ENCODE measurements around the gene APBA1. TPM values are rescaled to one million over a fixed set of nuclear protein-coding genes. Genes with fewer than 3 reads are reported as not detected.

APBA1 gene
- total and polyA plus RNA-seq, 2 of the 8 experiments (the other 6 are each of a cell fraction or from before 2014, with no cell fraction given): 0.36 to 0.60 TPM

- Histone ChIP-seq H3K23ac (ENCODE audit: insufficient read length) (no peak overlapping the region), H3K23me2 (ENCODE audit: low read depth, low read length) (no peaks in the 10 kb centered on the region), H4K91ac (replicated peaks; ENCODE audit: insufficient read length, low read length) (no peak overlapping the region), H3K4me1 (replicated peaks in 1 of 4; ENCODE audit: control insufficient read depth in 3 of 4, insufficient read depth in 4 of 4, low read length in 3 of 4) (peaks cover 0 to 5% (median under 1%) of the 10 kb centered on the region in 4 experiments; a peak in 3 of 7 replicates), H3K79me1 (ENCODE audit: low read depth, low read length) (no peaks in the 10 kb centered on the region), H3K27ac (ENCODE audit: low read depth, low read length) (no peak overlapping the region), H2BK5ac (ENCODE audit: low read depth, low read length) (no peak overlapping the region), H4K5ac (ENCODE audit: insufficient read length, low read depth, low read length) (no peak overlapping the region), H2AK5ac (ENCODE audit: low read depth, low read length) (no peak overlapping the region), H3K9ac (replicated peaks in 1 of 4; ENCODE audit: extremely low read depth in 1 of 4, low read depth in 3 of 4, low read length in 3 of 4) (no peak overlapping the region), H2BK20ac (ENCODE audit: low read length) (no peak overlapping the region), H3K4me2 (ENCODE audit: insufficient read depth in 1 of 2, low read depth in 2 of 2, low read length in 2 of 2) (no peak overlapping the region), H3K14ac (ENCODE audit: insufficient read length) (no peak overlapping the region), H3K4ac (replicated peaks; ENCODE audit: insufficient read length, low read depth, low read length) (no peak overlapping the region), H2BK12ac (ENCODE audit: low read depth, low read length) (no peak overlapping the region), H2AFZ (ENCODE audit: low read length) (no peak overlapping the region), H3K9me3 (ENCODE audit: insufficient read depth in 2 of 2, low read depth in 1 of 2, low read length in 1 of 2) (no peaks in the 10 kb centered on the region), H3K56ac (replicated peaks; ENCODE audit: insufficient read length, low read depth, low read length) (no peak overlapping the region), H4K8ac (ENCODE audit: extremely low read depth, insufficient read depth, low read length) (no peak overlapping the region), H3K27me3 (replicated peaks in 1 of 4; ENCODE audit: control insufficient read depth in 3 of 4, extremely low read depth in 1 of 4, insufficient read depth in 3 of 4, low read length in 3 of 4) (no peaks in the 10 kb centered on the region), H3K18ac (ENCODE audit: extremely low read depth, low read length) (no peak overlapping the region), H3K79me2 (ENCODE audit: control insufficient read depth in 1 of 2, insufficient read depth in 2 of 2, low read length in 2 of 2) (no peaks in the 10 kb centered on the region), H3K36me3 (ENCODE audit: control insufficient read depth in 2 of 4, insufficient read depth in 4 of 4, low read length in 3 of 4) (no peaks in the 10 kb centered on the region), H2BK15ac (ENCODE audit: low read length) (no peak overlapping the region), H3K4me3 (ENCODE audit: extremely low read depth in 1 of 4, insufficient read depth in 2 of 4, low read depth in 3 of 4, low read length in 4 of 4) (no peak overlapping the region), H2BK120ac (replicated peaks; ENCODE audit: low read depth, low read length) (no peak overlapping the region), H4K20me1 (replicated peaks in 1 of 2; ENCODE audit: control insufficient read depth in 1 of 2, insufficient read depth in 2 of 2, low read length in 2 of 2) (no peaks in the 10 kb centered on the region)
- FAIRE-seq (no peak), DNase-seq (ENCODE audit: low read depth in 1 of 2, low spot score in 2 of 2) (no peak)
- 77% methylated on average over 6 of the region's 6 CpGs; no CpG with 5 or more reads in 1 of the 2 experiments for WGBS, 2 experiments (ENCODE audit: extremely low coverage in 1 of 2, insufficient coverage in 1 of 2, insufficient read length in 1 of 2, insufficient replicate concordance in 2 of 2, low coverage in 1 of 2, low lambda C conversion rate in 2 of 2, missing lambda C conversion rate in 1 of 2)
- ChIA-PET CTCF (ENCODE audit: partially characterized antibody) (interaction anchor here (0.8 to 1.0 kb wide), 4 partner anchors 11 to 39 kb away, joined by 3 to 4 read pairs (median 3); no protein-coding TSS in a partner anchor), POLR2A (ENCODE audit: partially characterized antibody) (no interaction called here)
- TF ChIP-seq KDM1A (IDR thresholded peaks at IDR 0.05; ENCODE audit: borderline replicate concordance, low read length) (peak; percentile 60; the same call in 1 of the 2 replicates), TAF7 (optimal IDR thresholded peaks at IDR 0.05; ENCODE audit: borderline replicate concordance, low read depth, low read length) (no peak), TEAD4 (IDR thresholded peaks at IDR 0.05; ENCODE audit: low read depth, low read length) (no peak)
Measured at GRCh38 chr9:69461103-69461887, 210.9 kb downstream of the APBA1 start.

Data from H1 (cell line).